Measurements from ENCODE around the gene RHOT1. TPM values are rescaled to one million over a fixed set of nuclear protein-coding genes. Genes with fewer than 3 reads are reported as not detected.
A peak's percentile ranks its signal among the peaks of the same experiment; 100 is the strongest.

Gene RHOT1
- total RNA-seq, 1 experiment from 2014 or later: 22.3 TPM

GRCh38 chr17:32100971-32101631, 41.2 kb upstream of the RHOT1 start:
- no peaks in the 10 kb centered on the region for H4K20me1 ChIP-seq (ENCODE audit: low read length)
- no peaks in the 10 kb centered on the region for H3K36me3 ChIP-seq (ENCODE audit: low read depth, low read length)
- H3K4me1 ChIP-seq (ENCODE audit: insufficient read depth, low read length): peaks cover 4% of the 10 kb centered on the region; the same call in 1 of the 2 replicates
- no TSS peak for BruUV-seq (replicated peaks)
- no peaks in the 10 kb centered on the region for H3F3A ChIP-seq (ENCODE audit: low read length, unreplicated experiment)
- H3K9me3 ChIP-seq (ENCODE audit: low read length): no peaks in the 10 kb centered on the region
- no peaks in the 10 kb centered on the region for H3K9me2 ChIP-seq (replicated peaks; ENCODE audit: low read length)
- H3K79me2 ChIP-seq (ENCODE audit: low read length): no peaks in the 10 kb centered on the region
- intact Hi-C loops (cut with micrococcal nuclease): no loop called here
- CTCF ChIA-PET: no interaction called here
- ATAC-seq (peak; percentile 55), DNase-seq (peak; percentile 26)
- H3K27ac ChIP-seq (ENCODE audit: low read length): no peak overlapping the region
- no peaks in the 10 kb centered on the region for H3K27me3 ChIP-seq (ENCODE audit: low read length)
- no peak overlapping the region for H3K4me3 ChIP-seq (ENCODE audit: low read length)
- H2AFZ ChIP-seq (ENCODE audit: low read length): no peak overlapping the region
- POLR2A ChIA-PET (ENCODE audit: unreplicated experiment): no interaction called here
- TF ChIP-seq CTCF (conservative IDR thresholded peaks at IDR 0.05; ENCODE audit: low read depth, low read length): no peak
- no peak for TF ChIP-seq EZH2phosphoT487 (IDR thresholded peaks at IDR 0.05; ENCODE audit: borderline replicate concordance, low read length)
- no peak for TF ChIP-seq EZH2 (IDR thresholded peaks at IDR 0.05; ENCODE audit: low read length, unreplicated experiment)
- no peak overlapping the region for H3K9ac ChIP-seq (ENCODE audit: low read length)
- no peak overlapping the region for H3K4me2 ChIP-seq (ENCODE audit: low read length)

GRCh38 chr17:32102172-32102571, 40.1 kb upstream of the RHOT1 start:
- no peak overlapping the region for H2AFZ ChIP-seq (ENCODE audit: low read length)
- CTCF ChIA-PET: no interaction called here
- intact Hi-C loops (cut with micrococcal nuclease): no loop called here
- ATAC-seq (no peak), DNase-seq (no peak)
- TF ChIP-seq EZH2phosphoT487 (IDR thresholded peaks at IDR 0.05; ENCODE audit: borderline replicate concordance, low read length) (no peak), EZH2 (IDR thresholded peaks at IDR 0.05; ENCODE audit: low read length, unreplicated experiment) (no peak), CTCF (conservative IDR thresholded peaks at IDR 0.05; ENCODE audit: low read depth, low read length) (no peak)
- H3K27me3 ChIP-seq (ENCODE audit: low read length): no peaks in the 10 kb centered on the region
- H3K9me2 ChIP-seq (replicated peaks; ENCODE audit: low read length): no peaks in the 10 kb centered on the region
- no peak overlapping the region for H3K4me3 ChIP-seq (ENCODE audit: low read length)
- no peaks in the 10 kb centered on the region for H3K36me3 ChIP-seq (ENCODE audit: low read depth, low read length)
- H3K4me2 ChIP-seq (ENCODE audit: low read length): no peak overlapping the region
- POLR2A ChIA-PET (ENCODE audit: unreplicated experiment): no interaction called here
- no peaks in the 10 kb centered on the region for H4K20me1 ChIP-seq (ENCODE audit: low read length)
- H3K9ac ChIP-seq (ENCODE audit: low read length): no peak overlapping the region
- no peaks in the 10 kb centered on the region for H3K79me2 ChIP-seq (ENCODE audit: low read length)
- no peaks in the 10 kb centered on the region for H3K9me3 ChIP-seq (ENCODE audit: low read length)
- BruUV-seq (replicated peaks): no TSS peak
- H3F3A ChIP-seq (ENCODE audit: low read length, unreplicated experiment): no peaks in the 10 kb centered on the region
- H3K27ac ChIP-seq (ENCODE audit: low read length): no peak overlapping the region
- H3K4me1 ChIP-seq (ENCODE audit: insufficient read depth, low read length): peaks cover 4% of the 10 kb centered on the region; the same call in 1 of the 2 replicates

GRCh38 chr17:32102646-32103186, 39.6 kb upstream of the RHOT1 start:
- ChIA-PET POLR2A (ENCODE audit: unreplicated experiment) (no interaction called here), CTCF (no interaction called here)
- H3F3A ChIP-seq (ENCODE audit: low read length, unreplicated experiment): no peaks in the 10 kb centered on the region
- no peaks in the 10 kb centered on the region for H4K20me1 ChIP-seq (ENCODE audit: low read length)
- H2AFZ ChIP-seq (ENCODE audit: low read length): no peak overlapping the region
- H3K4me3 ChIP-seq (ENCODE audit: low read length): no peak overlapping the region
- peaks cover 4% of the 10 kb centered on the region; the same call in 1 of the 2 replicates for H3K4me1 ChIP-seq (ENCODE audit: insufficient read depth, low read length)
- H3K36me3 ChIP-seq (ENCODE audit: low read depth, low read length): no peaks in the 10 kb centered on the region
- ATAC-seq (no peak), DNase-seq (no peak)
- H3K9ac ChIP-seq (ENCODE audit: low read length): no peak overlapping the region
- no peaks in the 10 kb centered on the region for H3K9me2 ChIP-seq (replicated peaks; ENCODE audit: low read length)
- no TSS peak for BruUV-seq (replicated peaks)
- H3K27ac ChIP-seq (ENCODE audit: low read length): no peak overlapping the region
- no peaks in the 10 kb centered on the region for H3K79me2 ChIP-seq (ENCODE audit: low read length)
- no peak overlapping the region for H3K4me2 ChIP-seq (ENCODE audit: low read length)
- no peaks in the 10 kb centered on the region for H3K9me3 ChIP-seq (ENCODE audit: low read length)
- no peaks in the 10 kb centered on the region for H3K27me3 ChIP-seq (ENCODE audit: low read length)
- TF ChIP-seq EZH2phosphoT487 (IDR thresholded peaks at IDR 0.05; ENCODE audit: borderline replicate concordance, low read length) (no peak), EZH2 (IDR thresholded peaks at IDR 0.05; ENCODE audit: low read length, unreplicated experiment) (no peak)
- intact Hi-C loops (cut with micrococcal nuclease): no loop called here
